H9 (cell line): Measurements from ENCODE around the gene GTF3C5. TPM values are rescaled to one million over a fixed set of nuclear protein-coding genes. Genes with fewer than 3 reads are reported as not detected.

Source experiments
- DNase-seq: peaks from one replicate; pipeline ENCODE4 v3.0.0-alpha.2; 2017
- H2AFZ ChIP-seq: one replicate; pipeline ENCODE4 v1.6.1; 2013; ENCODE audit warnings: mild to moderate bottlenecking, low read length, control low read depth, moderate library complexity
- H2AK5ac ChIP-seq: 2 replicates; pipeline ENCODE4 v1.6.1; 2013; ENCODE audit warnings: low read length, control low read depth, mixed read lengths; ENCODE audit not compliant: insufficient read length
- H2BK120ac ChIP-seq: one replicate; pipeline ENCODE4 v1.6.1; 2013; ENCODE audit warnings: low read depth, mild to moderate bottlenecking, low read length, control low read depth, inconsistent platforms; ENCODE audit not compliant: poor library complexity, severe bottlenecking
- H2BK12ac ChIP-seq: 2 replicates; pipeline ENCODE4 v1.6.1; 2013; ENCODE audit warnings: low read length, control low read depth, mixed read lengths, low read depth; ENCODE audit not compliant: insufficient read length
- H2BK15ac ChIP-seq: 2 replicates; pipeline ENCODE4 v1.6.1; 2013; ENCODE audit warnings: low read depth, low read length, control low read depth
- H2BK20ac ChIP-seq: one replicate; pipeline ENCODE4 v1.6.1; 2013; ENCODE audit warnings: low read depth, mild to moderate bottlenecking, low read length, control low read depth, inconsistent platforms; ENCODE audit not compliant: poor library complexity, severe bottlenecking
- H2BK5ac ChIP-seq: 2 replicates; pipeline ENCODE4 v1.6.1; 2013; ENCODE audit warnings: low read length, control low read depth, mixed read lengths; ENCODE audit not compliant: insufficient read length
- H3K14ac ChIP-seq: 2 replicates; pipeline ENCODE4 v1.6.1; 2013; ENCODE audit warnings: low read length, control low read depth; ENCODE audit not compliant: insufficient read depth
- H3K18ac ChIP-seq: 2 replicates; pipeline ENCODE4 v1.6.1; 2013; ENCODE audit warnings: low read depth, mild to moderate bottlenecking, mixed read lengths, low read length, control low read depth; ENCODE audit not compliant: insufficient read length
- H3K23ac ChIP-seq: 2 replicates; pipeline ENCODE4 v1.6.1; 2013; ENCODE audit warnings: low read length, control low read depth, mixed read lengths, low read depth; ENCODE audit not compliant: insufficient read length
- H3K23me2 ChIP-seq: 2 replicates; pipeline ENCODE4 v1.6.1; 2013; ENCODE audit warnings: low read depth, mild to moderate bottlenecking, mixed read lengths, low read length, control low read depth; ENCODE audit not compliant: insufficient read length, poor library complexity, severe bottlenecking
- H3K27ac ChIP-seq: 2 replicates; pipeline ENCODE4 v1.5.1; 2013; ENCODE audit warnings: low read length, control low read depth, mixed read lengths, low read depth; ENCODE audit not compliant: insufficient read length
- H3K27me3 ChIP-seq: 2 replicates; pipeline ENCODE4 v1.6.1; 2013; ENCODE audit warnings: low read length, control low read depth, inconsistent platforms; ENCODE audit not compliant: insufficient read depth
- H3K4ac ChIP-seq: 2 replicates; pipeline ENCODE4 v1.6.1; 2013; ENCODE audit warnings: low read depth, mild to moderate bottlenecking, control low read depth, inconsistent platforms, low read length, moderate library complexity
- H3K4me1 ChIP-seq: 2 replicates; pipeline ENCODE4 v1.6.1; 2013; ENCODE audit warnings: low read length, control low read depth, inconsistent platforms; ENCODE audit not compliant: insufficient read depth
- H3K4me2 ChIP-seq: 2 replicates; pipeline ENCODE4 v1.6.1; 2013; ENCODE audit warnings: low read length, control low read depth, mixed read lengths; ENCODE audit not compliant: insufficient read length, insufficient read depth
- H3K56ac ChIP-seq: 2 replicates; pipeline ENCODE4 v1.6.1; 2013; ENCODE audit warnings: low read depth, mild to moderate bottlenecking, mixed read lengths, low read length, control low read depth; ENCODE audit not compliant: insufficient read length
- H3K79me1 ChIP-seq: 2 replicates; pipeline ENCODE4 v1.6.1; 2013; ENCODE audit warnings: low read depth, mild to moderate bottlenecking, moderate library complexity, low read length, control low read depth, inconsistent platforms; ENCODE audit not compliant: insufficient read depth, poor library complexity, severe bottlenecking
- H3K79me2 ChIP-seq: 2 replicates; pipeline ENCODE4 v1.6.1; 2013; ENCODE audit warnings: low read length, control low read depth, inconsistent platforms; ENCODE audit not compliant: insufficient read depth
- H3K9ac ChIP-seq: 2 replicates; pipeline ENCODE4 v1.6.1; 2013; ENCODE audit warnings: low read length, control low read depth, mixed read lengths; ENCODE audit not compliant: insufficient read length; ENCODE audit errors: extremely low read depth
- H3K9me3 ChIP-seq: one replicate; pipeline ENCODE4 v1.6.1; 2013; ENCODE audit warnings: low read depth, low read length, inconsistent platforms; ENCODE audit not compliant: control insufficient read depth
- H3T11ph ChIP-seq: one replicate; pipeline ENCODE4 v1.6.1; 2013; ENCODE audit warnings: mild to moderate bottlenecking, low read length, control low read depth, inconsistent platforms
- H4K20me1 ChIP-seq: one replicate; pipeline ENCODE4 v1.6.1; 2013; ENCODE audit not compliant: control insufficient read depth, insufficient read length, insufficient read depth
- H4K5ac ChIP-seq: 2 replicates; pipeline ENCODE4 v1.6.1; 2013; ENCODE audit warnings: low read depth, mild to moderate bottlenecking, mixed read lengths, low read length, control low read depth; ENCODE audit not compliant: insufficient read length
- H4K8ac ChIP-seq: replicated peaks from 2 replicates; pipeline ENCODE4 v1.6.1; 2013; ENCODE audit warnings: low read length, control low read depth, mixed read lengths, low read depth; ENCODE audit not compliant: insufficient read length
- H4K91ac ChIP-seq: 2 replicates; pipeline ENCODE4 v1.6.1; 2013; ENCODE audit warnings: low read depth, mild to moderate bottlenecking, moderate library complexity, mixed read lengths, low read length, control low read depth; ENCODE audit not compliant: insufficient read length
- H3K27ac Mint-ChIP-seq, 3 experiments: 2 replicates in 2 of 3; 3 replicates in 1 of 3; pipeline ENCODE4 v1.8.0; 2020 to 2021; ENCODE audit warnings: mixed read lengths in 3 of 3, mild to moderate bottlenecking in 1 of 3, moderate library complexity in 1 of 3
- H3K27me3 Mint-ChIP-seq: 2 replicates; pipeline ENCODE4 v1.8.0; 2021; ENCODE audit warnings: low read depth, mild to moderate bottlenecking, moderate library complexity, mixed read lengths
- H3K36me3 Mint-ChIP-seq, 3 experiments: 2 replicates in 2 of 3; 3 replicates in 1 of 3; pipeline ENCODE4 v1.8.0; 2020 to 2021; ENCODE audit warnings: low read depth in 3 of 3, mixed read lengths in 3 of 3; ENCODE audit not compliant: insufficient read depth in 1 of 3
- H3K4me1 Mint-ChIP-seq, 2 experiments: 2 replicates each; pipeline ENCODE4 v1.8.0; 2020; ENCODE audit warnings: mixed read lengths in 2 of 2
- H3K4me3 Mint-ChIP-seq, 2 experiments: 2 replicates in 1 of 2; 3 replicates in 1 of 2; pipeline ENCODE4 v1.8.0; 2020 to 2021; ENCODE audit warnings: mild to moderate bottlenecking in 2 of 2, mixed read lengths in 2 of 2, moderate library complexity in 1 of 2
- H3K9me3 Mint-ChIP-seq, 2 experiments: 2 replicates in 1 of 2; 3 replicates in 1 of 2; pipeline ENCODE4 v1.8.0; 2020; ENCODE audit warnings: mild to moderate bottlenecking in 2 of 2, mixed read lengths in 2 of 2, moderate library complexity in 1 of 2
- CTCF ChIP-seq: fragments of 200-600 bp; sonication (generic); conservative IDR thresholded peaks from 3 replicates; pipeline ENCODE4 v1.8.0; 2021; ENCODE audit warnings: antibody characterized with exemption, mild to moderate bottlenecking
- WGBS: extraction: QIAGEN DNeasy Blood & Tissue Kit; methylation state at CpG from one replicate; pipeline ENCODE4 v1.1.7; 2013; ENCODE audit warnings: missing lambda C conversion rate, low lambda C conversion rate, mixed read lengths; ENCODE audit not compliant: insufficient read length; ENCODE audit errors: extremely low coverage; 5-methylcytosine and 5-hydroxymethylcytosine counted together
- total RNA-seq: library from RNA; stranded (reverse); gene quantifications from 2 replicates; pipeline ENCODE4 v1.2.1, GENCODE V29; 2021

The GTF3C5 gene
- total RNA-seq, 1 experiment from 2014 or later, result 88.9 TPM

- WGBS, result no CpG with 5 or more reads among the region's 12 CpGs
These were observed 27.9 kb downstream of the GTF3C5 start for GRCh38 chr9:133058550-133059320.

More at GRCh38 chr9:133058550-133059320, 27.9 kb downstream of the GTF3C5 start:
- Mint-ChIP-seq H3K27ac (peak overlapping the region in 1 of 3 experiments; percentile 61; a peak in 3 of 7 replicates), H3K4me1 (peaks cover 28 to 29% of the 10 kb centered on the region in 2 experiments), H3K4me3 (no peak overlapping the region), H3K36me3 (peaks cover 25 to 42% (median 40%) of the 10 kb centered on the region in 3 experiments; a peak in 6 of 7 replicates), H3K27me3 (no peaks in the 10 kb centered on the region), H3K9me3 (no peaks in the 10 kb centered on the region; a peak in 1 of 5 replicates)
- no peaks in the 10 kb centered on the region for H3K23me2 ChIP-seq
- no peak overlapping the region for H3K18ac ChIP-seq
- TF ChIP-seq CTCF, result no peak
- H2AFZ ChIP-seq, result no peak overlapping the region
- H4K5ac ChIP-seq, result no peak overlapping the region
- H3K23ac ChIP-seq, result no peak overlapping the region
- H3K9me3 ChIP-seq, result no peaks in the 10 kb centered on the region
- H4K20me1 ChIP-seq, result peaks cover 3% of the 10 kb centered on the region
- no peak overlapping the region for H2BK15ac ChIP-seq
- H2BK20ac ChIP-seq, result no peak overlapping the region
- no peak overlapping the region for H3T11ph ChIP-seq
- no peak overlapping the region for H3K14ac ChIP-seq
- H3K79me1 ChIP-seq, result no peaks in the 10 kb centered on the region
- H3K4me2 ChIP-seq, result no peak overlapping the region
- no peak overlapping the region for H3K9ac ChIP-seq
- no peak overlapping the region for H4K8ac ChIP-seq
- no peak overlapping the region for H3K4ac ChIP-seq
- H3K27me3 ChIP-seq, result no peaks in the 10 kb centered on the region
- no peak for DNase-seq
- peaks cover 2% of the 10 kb centered on the region; the same call in 1 of the 2 replicates for H3K4me1 ChIP-seq
- no peak overlapping the region for H2BK12ac ChIP-seq
- no peak overlapping the region for H2BK120ac ChIP-seq
- no peak overlapping the region for H4K91ac ChIP-seq
- no peak overlapping the region for H3K27ac ChIP-seq
- no peak overlapping the region for H3K56ac ChIP-seq
- H3K79me2 ChIP-seq, result no peaks in the 10 kb centered on the region
- H2AK5ac ChIP-seq, result no peak overlapping the region
- no peak overlapping the region for H2BK5ac ChIP-seq
